Measurements from ENCODE around the gene DHX40. TPM values are rescaled to one million over a fixed set of nuclear protein-coding genes. Genes with fewer than 3 reads are reported as not detected.

The DHX40 gene, protein sequence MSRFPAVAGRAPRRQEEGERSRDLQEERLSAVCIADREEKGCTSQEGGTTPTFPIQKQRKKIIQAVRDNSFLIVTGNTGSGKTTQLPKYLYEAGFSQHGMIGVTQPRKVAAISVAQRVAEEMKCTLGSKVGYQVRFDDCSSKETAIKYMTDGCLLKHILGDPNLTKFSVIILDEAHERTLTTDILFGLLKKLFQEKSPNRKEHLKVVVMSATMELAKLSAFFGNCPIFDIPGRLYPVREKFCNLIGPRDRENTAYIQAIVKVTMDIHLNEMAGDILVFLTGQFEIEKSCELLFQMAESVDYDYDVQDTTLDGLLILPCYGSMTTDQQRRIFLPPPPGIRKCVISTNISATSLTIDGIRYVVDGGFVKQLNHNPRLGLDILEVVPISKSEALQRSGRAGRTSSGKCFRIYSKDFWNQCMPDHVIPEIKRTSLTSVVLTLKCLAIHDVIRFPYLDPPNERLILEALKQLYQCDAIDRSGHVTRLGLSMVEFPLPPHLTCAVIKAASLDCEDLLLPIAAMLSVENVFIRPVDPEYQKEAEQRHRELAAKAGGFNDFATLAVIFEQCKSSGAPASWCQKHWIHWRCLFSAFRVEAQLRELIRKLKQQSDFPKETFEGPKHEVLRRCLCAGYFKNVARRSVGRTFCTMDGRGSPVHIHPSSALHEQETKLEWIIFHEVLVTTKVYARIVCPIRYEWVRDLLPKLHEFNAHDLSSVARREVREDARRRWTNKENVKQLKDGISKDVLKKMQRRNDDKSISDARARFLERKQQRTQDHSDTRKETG
- total RNA-seq = 22.9 and 25.5 TPM in 2 replicates

DNA sequence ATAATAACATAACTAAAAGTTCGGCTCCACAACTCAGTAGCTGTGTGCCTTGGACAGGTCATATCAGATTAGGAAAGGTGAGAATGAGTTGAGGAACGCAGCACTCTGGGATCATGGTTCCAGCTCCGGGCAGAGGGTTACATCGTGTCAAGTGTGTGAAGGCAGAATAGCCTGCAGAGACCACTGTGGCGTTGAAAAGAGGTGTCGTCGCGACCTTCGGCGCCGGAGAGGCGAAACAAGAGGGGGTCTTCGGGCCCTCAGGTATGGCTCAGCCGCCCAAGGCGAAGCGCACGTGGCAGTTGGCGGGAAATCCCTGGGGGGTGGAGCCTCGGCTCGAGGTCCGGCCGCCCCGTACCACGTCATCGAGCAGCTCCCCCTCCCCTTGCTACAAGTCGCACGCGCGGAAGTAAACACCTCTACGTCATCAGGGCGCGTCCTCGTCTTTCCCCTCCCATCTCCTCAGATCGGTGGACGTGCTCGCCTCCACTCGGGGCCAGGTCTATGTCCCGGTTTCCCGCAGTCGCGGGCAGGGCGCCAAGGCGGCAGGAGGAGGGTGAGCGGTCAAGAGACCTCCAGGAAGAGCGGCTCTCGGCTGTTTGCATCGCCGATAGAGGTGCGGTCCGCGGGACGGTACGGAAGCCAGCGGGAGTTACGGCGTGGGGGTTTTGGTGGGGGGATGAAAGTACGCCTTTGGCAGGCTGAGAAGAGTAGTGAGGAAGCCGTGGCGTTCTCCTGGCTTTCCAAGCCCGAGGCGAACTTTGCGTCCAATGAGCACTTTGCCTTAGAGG lies at the start of gene DHX40:
Gene DHX40, plus strand, starts transcription at position 440 of the 788 bp plus-strand sequence. Its CDS starts 62 bp downstream, at position 502.

DNA sequence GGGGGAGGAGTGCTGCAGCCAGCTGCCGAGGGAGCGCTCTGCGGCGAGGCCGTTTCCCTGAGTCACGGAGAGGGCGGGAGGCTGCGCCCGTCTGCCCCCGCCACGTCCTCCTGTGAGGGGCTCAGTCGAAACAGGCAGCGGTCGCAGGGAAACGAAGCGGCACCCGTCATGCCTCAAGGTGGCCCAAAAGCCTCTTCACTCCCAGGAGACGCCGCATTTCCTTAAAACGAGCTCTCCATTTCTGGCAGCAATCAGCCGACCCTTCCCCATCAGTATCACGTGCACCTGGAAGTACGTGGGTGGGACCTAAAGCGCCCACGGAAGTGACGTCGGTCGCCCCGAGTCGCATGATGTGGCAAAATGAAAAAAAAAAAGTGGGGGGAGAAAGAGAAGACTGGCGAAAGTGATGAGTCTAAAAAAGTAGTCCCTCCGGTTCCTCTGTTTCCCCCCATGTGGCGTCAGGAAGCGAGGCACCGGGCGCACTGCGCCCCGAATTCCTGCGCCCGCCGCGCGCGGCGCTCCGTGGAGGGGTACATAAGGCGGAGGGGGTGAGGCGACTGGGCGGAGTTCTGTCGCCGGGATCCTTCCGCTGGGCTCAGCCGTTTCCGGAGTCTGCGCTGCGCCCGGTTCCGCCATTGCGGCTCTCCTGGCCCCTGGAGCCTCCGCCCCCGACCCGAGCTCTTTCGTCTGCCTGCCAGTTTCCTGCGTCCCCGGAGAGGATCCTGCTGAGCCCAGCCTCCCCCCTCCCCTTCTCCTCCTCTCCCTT lies 54.1 kb downstream of the DHX40 start, which contains the start of gene CLTC:
Gene CLTC, plus strand, starts transcription at position 598 of the 766 bp plus-strand sequence. CDS start 237 bp downstream, outside the sequence.

Other genes starting within 250 kb of the DHX40 start
- gene YPEL2, start 234.0 kb upstream of the DHX40 start, total RNA-seq = 1.1 and 2.6 TPM in 2 replicates
- gene CLTC, start 54.3 kb downstream of the DHX40 start, total RNA-seq = 220 and 230 TPM in 2 replicates
- gene PTRH2, start 141.8 kb downstream of the DHX40 start, total RNA-seq = 35.8 and 57.5 TPM in 2 replicates
- 73.9 and 81.8 TPM in 2 replicates for gene VMP1, start 142.0 kb downstream of the DHX40 start, total RNA-seq

All from airway epithelial cell (primary cell).